Ovary (tissue), 9 donors: ENCODE data around the gene LRIG1. TPM values are rescaled to one million over a fixed set of nuclear protein-coding genes. Genes with fewer than 3 reads are reported as not detected.

Experiments used
- DNase-seq, 5 donors: peaks; one replicate each; pipeline ENCODE4 v3.0.0-alpha.2; 2019 to 2020
- H3K27ac ChIP-seq, 2 donors: fragments of 200-600 bp; one replicate each; pipeline versions ENCODE4 v1.5.1 to v1.8.0; 2019 to 2022
- H3K27me3 ChIP-seq: fragments of 200-600 bp; one replicate; pipeline ENCODE4 v1.8.0; 2022
- H3K36me3 ChIP-seq: fragments of 200-600 bp; sonication (generic); one replicate; pipeline ENCODE4 v1.5.1; 2019
- H3K4me1 ChIP-seq: one replicate; pipeline ENCODE4 v1.8.1; 2013; ENCODE audit warnings: mild to moderate bottlenecking, moderate library complexity; ENCODE audit not compliant: insufficient read depth
- H3K4me3 ChIP-seq: fragments of 200-600 bp; sonication (generic); one replicate; pipeline ENCODE4 v1.5.1; 2017
- H3K9me3 ChIP-seq, 2 donors: fragments of 200-600 bp in 1 of 2; sonication (generic) in 1 of 2; one replicate each; pipeline versions ENCODE4 v1.5.1 to v1.8.1; 2013 to 2019; ENCODE audit warnings: mild to moderate bottlenecking in 1 of 2, moderate library complexity in 1 of 2
- CTCF ChIP-seq, 3 donors: fragments of 450-650 bp in 2 of 3; fragments of 200-600 bp in 1 of 3; IDR thresholded peaks; one replicate each; pipeline versions ENCODE4 v1.5.1 to v1.8.0; 2016 to 2022; ENCODE audit warnings: antibody characterized with exemption in 3 of 3, mild to moderate bottlenecking in 1 of 3
- EP300 ChIP-seq: sonication (generic); formaldehyde crosslinking; IDR thresholded peaks from one replicate; pipeline ENCODE4 v1.6.1; 2017; ENCODE audit warnings: antibody characterized with exemption
- POLR2A ChIP-seq: fragments of 450-650 bp; IDR thresholded peaks from one replicate; pipeline ENCODE4 v1.6.1; 2017; ENCODE audit warnings: antibody characterized with exemption, mild to moderate bottlenecking, moderate library complexity
- WGBS, 3 donors: extraction: QIAGEN DNeasy Blood & Tissue Kit in 1 of 3; methylation state at CpG; one replicate each; pipeline versions ENCODE4 v1.1.5 to v1.1.7; 2013 to 2017; 5-methylcytosine and 5-hydroxymethylcytosine counted together
- intact Hi-C, 4 donors: fragments of 100-400 bp; cut with DNase I; formaldehyde crosslinking; loops; one replicate each; pipeline versions ENCODE4 v1.11.0 to v1.15.1; 2022 to 2023
- polyA plus RNA-seq, 2 donors: library from polyadenylated mRNA; stranded (reverse); fragments of 200-250 nt in 1 of 2; fragments of 350-450 nt in 1 of 2; fragmentation: Illumina TruSeq in 1 of 2; extraction: RNeasy Lipid Tissue Mini Kit (QIAGEN cat#74804) in 1 of 2; gene quantifications; one replicate each; pipeline ENCODE4 v1.2.3, GENCODE V29; 2013 to 2014
- total RNA-seq, 7 donors: library from RNA; depleted of rRNA in 2 of 7; stranded (reverse); fragments of >200 nt in 2 of 7; fragmentation: NEBNext Ultra II Directional in 3 of 7; extraction: Animal tissue kit (Norgen Biotek cat#: 25700) in 3 of 7; gene quantifications; one replicate each; pipeline versions ENCODE4 v1.1.0 to v1.2.4, GENCODE V29; 2016 to 2023
- donor health status: DM: no; HTN: no; CAD: no; lungs with moderate emphysema.
- donor health status: DM: no; HTN: no; CAD: no.
- donor health status: Bipolar disorder and iron deficiency.
- donor health status: DM: yes; HTN: yes; CAD: no.
- donor health status: DM: no; HTN: no; CAD: no.
- donor health status: DM: yes; HTN: yes; CAD: no.

The LRIG1 gene
- total and polyA plus RNA-seq, 9 donors: 29.1 to 64.8 (median 42.6) TPM

- intact Hi-C loops: no loop called here
- Histone ChIP-seq H3K4me3 (no peak overlapping the region), H3K27ac (no peak overlapping the region), H3K36me3 (no peaks in the 10 kb centered on the region), H3K4me1 (no peaks in the 10 kb centered on the region), H3K27me3 (no peaks in the 10 kb centered on the region), H3K9me3 (no peaks in the 10 kb centered on the region)
- TF ChIP-seq POLR2A: no peak
- no peak for TF ChIP-seq EP300
- no peak for TF ChIP-seq CTCF (IDR thresholded peaks at IDR 0.05)
- WGBS, 3 donors: 53 to 75% (median 66%) methylated on average over 2 of the region's 2 CpGs
- no peak for DNase-seq
Measured at GRCh38 chr3:66520724-66521123, 19.9 kb upstream of the LRIG1 start.

- Histone ChIP-seq H3K27ac (no peak overlapping the region), H3K27me3 (no peaks in the 10 kb centered on the region), H3K9me3 (no peaks in the 10 kb centered on the region), H3K4me3 (no peak overlapping the region), H3K4me1 (no peaks in the 10 kb centered on the region), H3K36me3 (no peaks in the 10 kb centered on the region)
- 78 to 90% (median 82%) methylated on average over 4 of the region's 4 CpGs for WGBS, 3 donors
- intact Hi-C loops: no loop called here
- no peak for DNase-seq
- TF ChIP-seq POLR2A (no peak), CTCF (IDR thresholded peaks at IDR 0.05) (no peak), EP300 (no peak)
Measured at GRCh38 chr3:66518644-66519043, 17.8 kb upstream of the LRIG1 start.

- WGBS, 3 donors: 29 to 44% (median 35%) methylated on average over 2 of the region's 2 CpGs
- no peak overlapping the region for H3K27ac ChIP-seq
- no peaks in the 10 kb centered on the region for H3K4me1 ChIP-seq
- no peak overlapping the region for H3K4me3 ChIP-seq
- no peak for TF ChIP-seq CTCF (IDR thresholded peaks at IDR 0.05)
- no peak for TF ChIP-seq EP300
- no peak for TF ChIP-seq POLR2A
- DNase-seq: no peak
- no peaks in the 10 kb centered on the region for H3K36me3 ChIP-seq
- no peaks in the 10 kb centered on the region for H3K27me3 ChIP-seq
- intact Hi-C loops: no loop called here
- H3K9me3 ChIP-seq: no peaks in the 10 kb centered on the region
Measured at GRCh38 chr3:66518126-66518525, 17.3 kb upstream of the LRIG1 start.

GRCh38 chr3:66517241-66517640 is 16.4 kb upstream of the LRIG1 start:
- H3K36me3 ChIP-seq: no peaks in the 10 kb centered on the region
- H3K4me3 ChIP-seq: no peak overlapping the region
- DNase-seq: no peak
- no peak overlapping the region for H3K27ac ChIP-seq
- WGBS, 3 donors: 67 to 77% (median 77%) methylated on average over 2 of the region's 2 CpGs
- H3K4me1 ChIP-seq: no peaks in the 10 kb centered on the region
- H3K9me3 ChIP-seq: no peaks in the 10 kb centered on the region
- H3K27me3 ChIP-seq: no peaks in the 10 kb centered on the region
- intact Hi-C loops: no loop called here
- no peak for TF ChIP-seq EP300
- TF ChIP-seq POLR2A: no peak
- no peak for TF ChIP-seq CTCF (IDR thresholded peaks at IDR 0.05)

- H3K4me1 ChIP-seq: peaks cover 2% of the 10 kb centered on the region
- 78 to 84% (median 80%) methylated on average over 7 of the region's 7 CpGs for WGBS, 3 donors
- no peaks in the 10 kb centered on the region for H3K9me3 ChIP-seq
- no peak overlapping the region for H3K27ac ChIP-seq
- H3K27me3 ChIP-seq: no peaks in the 10 kb centered on the region
- TF ChIP-seq EP300 (no peak), CTCF (IDR thresholded peaks at IDR 0.05) (no peak), POLR2A (no peak)
- H3K36me3 ChIP-seq: no peaks in the 10 kb centered on the region
- no peak overlapping the region for H3K4me3 ChIP-seq
- intact Hi-C loops: loop anchor here in 1 of 4 donors (10.0 kb wide), 1 partner anchor 306 kb away; no protein-coding TSS in a partner anchor
- no peak for DNase-seq
Measured at GRCh38 chr3:66508461-66508860, 7.6 kb upstream of the LRIG1 start.
